MCF 10A (cell line): Measurements from ENCODE around the gene SPHKAP. TPM values are rescaled to one million over a fixed set of nuclear protein-coding genes. Genes with fewer than 3 reads are reported as not detected.

Experiments used
- BruUV-seq: library from RNA; stranded (reverse); fragments of 400-500 nt; replicated peaks from 2 replicates; lab custom pipeline; 2021; lab: Mats Ljungman, UMichigan
- CTCF ChIA-PET: fragments of 300-600 bp; sonication (Branson Sonifier 250); formaldehyde crosslinking; extraction: SDS; loops from one replicate; lab custom pipeline; 2021; ENCODE audit warnings: antibody characterized with exemption, inconsistent platforms; lab: Yijun Ruan, JAX
- POLR2A ChIA-PET: fragments of 300-600, 350-650 bp; sonication (Branson Sonifier 250); formaldehyde crosslinking; extraction: SDS; loops from one replicate; lab custom pipeline; 2020; ENCODE audit warnings: antibody characterized with exemption, inconsistent platforms; lab: Yijun Ruan, JAX
- DNase-seq: peaks from one replicate; pipeline ENCODE4 v3.0.0-alpha.2; 2018; ENCODE audit not compliant: unreplicated experiment
- H3K27ac Mint-ChIP-seq: one replicate; pipeline ENCODE4 v1.8.0; 2022; ENCODE audit warnings: mild to moderate bottlenecking, low read depth, mixed read lengths; ENCODE audit not compliant: unreplicated experiment
- H3K27me3 Mint-ChIP-seq: one replicate; pipeline ENCODE4 v1.8.0; 2022; ENCODE audit warnings: mixed read lengths; ENCODE audit not compliant: insufficient read depth, unreplicated experiment
- H3K36me3 Mint-ChIP-seq: one replicate; pipeline ENCODE4 v1.8.0; 2022; ENCODE audit warnings: mild to moderate bottlenecking, moderate library complexity, mixed read lengths; ENCODE audit not compliant: insufficient read depth, unreplicated experiment
- H3K4me1 Mint-ChIP-seq: one replicate; pipeline ENCODE4 v1.8.0; 2022; ENCODE audit warnings: mixed read lengths; ENCODE audit not compliant: insufficient read depth, unreplicated experiment
- H3K4me3 Mint-ChIP-seq: one replicate; pipeline ENCODE4 v1.8.0; 2022; ENCODE audit warnings: mild to moderate bottlenecking, moderate library complexity, mixed read lengths; ENCODE audit not compliant: unreplicated experiment
- H3K9me3 Mint-ChIP-seq: one replicate; pipeline ENCODE4 v1.8.0; 2022; ENCODE audit warnings: mixed read lengths; ENCODE audit not compliant: unreplicated experiment
- intact Hi-C: fragments of 100-400 bp; cut with micrococcal nuclease; formaldehyde crosslinking; loops from 2 replicates; pipeline ENCODE4 v1.14.1; 2022
- total RNA-seq: library from RNA; stranded (reverse); gene quantifications from 2 replicates; pipeline ENCODE4 v1.2.3, GENCODE V29; 2022
- TF ChIP-seq, protein P1 (sequence below): fragments of 200-600 bp; IDR thresholded peaks from one replicate; pipeline ENCODE4 v1.8.0; 2022; ENCODE audit warnings: antibody characterized with exemption, mild to moderate bottlenecking; ENCODE audit not compliant: unreplicated experiment

SPHKAP gene
- total RNA-seq, 1 experiment from 2014 or later = not detected

DNA sequence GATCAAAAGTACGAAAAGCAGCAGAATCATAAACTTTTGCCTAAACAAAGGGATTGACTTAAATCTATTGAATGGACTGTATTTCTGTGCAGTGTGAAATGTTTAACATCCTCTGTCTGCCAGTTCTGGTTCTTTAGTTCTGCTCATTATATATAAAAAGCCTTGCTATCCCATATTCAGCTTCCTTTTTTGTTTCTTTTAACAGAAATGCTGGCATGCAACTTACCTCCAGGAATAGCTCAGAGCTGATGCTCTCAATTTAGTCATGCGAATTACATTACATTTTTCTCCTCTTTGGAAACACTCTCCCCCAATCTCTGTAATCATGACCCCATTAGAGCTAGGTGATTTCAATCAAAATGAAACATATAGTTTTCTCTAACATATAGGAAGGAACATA lies 73.6 kb downstream of the SPHKAP start:
- intact Hi-C loops = no loop called here
- no peaks in the 10 kb centered on the region for H3K9me3 Mint-ChIP-seq
- BruUV-seq = no TSS peak
- H3K4me3 Mint-ChIP-seq = no peak overlapping the region
- no peaks in the 10 kb centered on the region for H3K4me1 Mint-ChIP-seq
- TF ChIP-seq, protein P1, sequence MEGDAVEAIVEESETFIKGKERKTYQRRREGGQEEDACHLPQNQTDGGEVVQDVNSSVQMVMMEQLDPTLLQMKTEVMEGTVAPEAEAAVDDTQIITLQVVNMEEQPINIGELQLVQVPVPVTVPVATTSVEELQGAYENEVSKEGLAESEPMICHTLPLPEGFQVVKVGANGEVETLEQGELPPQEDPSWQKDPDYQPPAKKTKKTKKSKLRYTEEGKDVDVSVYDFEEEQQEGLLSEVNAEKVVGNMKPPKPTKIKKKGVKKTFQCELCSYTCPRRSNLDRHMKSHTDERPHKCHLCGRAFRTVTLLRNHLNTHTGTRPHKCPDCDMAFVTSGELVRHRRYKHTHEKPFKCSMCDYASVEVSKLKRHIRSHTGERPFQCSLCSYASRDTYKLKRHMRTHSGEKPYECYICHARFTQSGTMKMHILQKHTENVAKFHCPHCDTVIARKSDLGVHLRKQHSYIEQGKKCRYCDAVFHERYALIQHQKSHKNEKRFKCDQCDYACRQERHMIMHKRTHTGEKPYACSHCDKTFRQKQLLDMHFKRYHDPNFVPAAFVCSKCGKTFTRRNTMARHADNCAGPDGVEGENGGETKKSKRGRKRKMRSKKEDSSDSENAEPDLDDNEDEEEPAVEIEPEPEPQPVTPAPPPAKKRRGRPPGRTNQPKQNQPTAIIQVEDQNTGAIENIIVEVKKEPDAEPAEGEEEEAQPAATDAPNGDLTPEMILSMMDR = no peak
- POLR2A ChIA-PET = no interaction called here
- DNase-seq = no peak
- no peaks in the 10 kb centered on the region for H3K36me3 Mint-ChIP-seq
- H3K27me3 Mint-ChIP-seq = peaks cover 58% of the 10 kb centered on the region
- no peak overlapping the region for H3K27ac Mint-ChIP-seq
- CTCF ChIA-PET = interaction anchor here (0.6 kb wide), 1 partner anchor 41 kb away, joined by 3 read pairs; no protein-coding TSS in a partner anchor

DNA sequence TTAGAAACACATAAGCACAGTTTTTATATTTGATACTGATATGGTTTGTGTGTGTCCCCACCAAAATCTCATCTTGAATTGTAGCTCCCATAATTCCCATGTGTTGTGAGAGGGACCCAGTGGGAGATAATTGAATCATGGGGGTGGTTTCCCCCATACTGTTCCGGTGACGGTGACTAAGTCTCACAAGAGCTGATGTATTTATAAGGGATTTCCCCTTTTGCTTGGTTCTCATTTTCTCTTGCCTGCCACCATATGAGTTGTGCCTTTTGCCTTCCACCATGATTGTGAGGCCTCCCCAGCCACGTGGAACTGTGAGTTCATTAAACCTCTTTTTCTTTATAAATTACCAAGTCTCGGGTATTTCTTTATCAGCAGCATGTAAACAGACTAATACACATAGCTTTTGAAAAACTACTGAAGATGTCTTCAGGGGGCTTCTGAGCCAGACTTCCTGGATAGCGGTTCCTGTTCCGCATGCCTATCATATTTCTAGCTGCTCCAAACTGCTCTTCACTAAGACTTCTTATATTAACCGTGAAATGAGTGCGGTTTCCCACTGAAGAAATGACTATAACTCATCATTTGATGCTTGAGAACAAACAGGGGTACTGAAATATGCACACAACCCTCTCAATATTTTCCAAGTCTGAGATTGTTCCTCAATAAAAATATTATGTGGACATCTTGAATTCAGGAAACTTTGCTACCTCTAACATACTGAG lies 75.8 kb downstream of the SPHKAP start:
- H3K36me3 Mint-ChIP-seq = no peaks in the 10 kb centered on the region
- no peaks in the 10 kb centered on the region for H3K4me1 Mint-ChIP-seq
- CTCF ChIA-PET = interaction anchor here (1.1 kb wide), 1 partner anchor 8 kb away, joined by 3 read pairs; no protein-coding TSS in a partner anchor

DNA sequence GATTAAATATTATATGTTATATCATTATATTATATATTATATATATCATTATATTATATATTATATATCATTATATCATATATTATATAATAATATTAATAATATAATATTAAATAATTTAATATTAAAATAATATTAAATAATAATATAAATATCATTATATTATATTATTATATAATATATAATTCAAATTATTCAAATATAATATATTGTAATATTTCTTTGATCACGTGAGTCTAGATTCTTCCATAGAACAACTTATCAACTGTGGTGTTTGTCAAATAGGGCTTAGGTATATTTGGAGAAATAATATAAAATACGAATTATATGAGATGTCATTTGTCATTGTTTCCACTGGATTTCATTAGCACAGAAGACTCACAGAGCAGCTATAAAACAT lies 77.3 kb downstream of the SPHKAP start:
- DNase-seq = no peak
- H3K27ac Mint-ChIP-seq = no peak overlapping the region
- H3K4me3 Mint-ChIP-seq = no peak overlapping the region
- no peaks in the 10 kb centered on the region for H3K36me3 Mint-ChIP-seq
- TF ChIP-seq, protein P1 = no peak
- CTCF ChIA-PET = interaction anchor here (0.6 kb wide), 1 partner anchor 93 kb away, joined by 3 read pairs; no protein-coding TSS in a partner anchor
- H3K27me3 Mint-ChIP-seq = peaks cover 40% of the 10 kb centered on the region
- intact Hi-C loops = no loop called here
- H3K9me3 Mint-ChIP-seq = no peaks in the 10 kb centered on the region
- H3K4me1 Mint-ChIP-seq = no peaks in the 10 kb centered on the region
- BruUV-seq = no TSS peak
- POLR2A ChIA-PET = no interaction called here

More for the DNA sequence above, 75.8 kb downstream of the SPHKAP start:
- Mint-ChIP-seq H3K4me3 (no peak overlapping the region), H3K9me3 (no peaks in the 10 kb centered on the region), H3K27ac (no peak overlapping the region), H3K27me3 (peaks cover 48% of the 10 kb centered on the region)
- DNase-seq = no peak
- no TSS peak for BruUV-seq
- intact Hi-C loops = no loop called here
- TF ChIP-seq, protein P1 = no peak
- POLR2A ChIA-PET = no interaction called here

DNA sequence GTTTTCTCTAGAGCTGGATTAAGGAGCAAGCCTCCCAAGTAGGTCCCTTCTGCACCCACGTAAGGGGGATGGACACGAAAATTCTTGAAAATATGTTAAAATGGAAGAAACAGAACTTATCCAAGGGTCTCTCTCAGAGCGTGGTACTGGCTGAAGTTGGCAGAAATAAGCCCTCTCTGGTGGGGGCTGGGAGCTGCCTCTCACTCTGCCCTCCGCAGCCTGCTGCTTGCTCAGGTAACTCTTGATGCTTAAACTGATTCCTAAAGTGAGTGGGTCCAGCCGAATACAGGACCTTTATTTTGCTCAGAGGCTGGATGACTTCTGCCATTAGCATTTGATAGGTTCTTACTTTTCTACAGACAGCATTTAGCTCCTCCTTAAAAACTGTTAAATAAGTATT lies 78.1 kb downstream of the SPHKAP start:
- BruUV-seq = no TSS peak
- H3K27me3 Mint-ChIP-seq = peaks cover 31% of the 10 kb centered on the region
- H3K27ac Mint-ChIP-seq = no peak overlapping the region
- H3K9me3 Mint-ChIP-seq = no peaks in the 10 kb centered on the region
- H3K4me1 Mint-ChIP-seq = no peaks in the 10 kb centered on the region
- POLR2A ChIA-PET = no interaction called here
- no peak overlapping the region for H3K4me3 Mint-ChIP-seq
- CTCF ChIA-PET = interaction anchor here (0.6 kb wide), 1 partner anchor 93 kb away, joined by 3 read pairs; no protein-coding TSS in a partner anchor
- TF ChIP-seq, protein P1 = no peak
- no peaks in the 10 kb centered on the region for H3K36me3 Mint-ChIP-seq
- DNase-seq = no peak
- intact Hi-C loops = no loop called here
